ENCODE data around the gene KDM2A.
A peak's percentile ranks its signal among the peaks of the same experiment; 100 is the strongest.

The KDM2A gene

GRCh38 chr11:67288198-67288451 lies 169.1 kb downstream of the KDM2A start:
- no peak for DNase-seq

DNA sequence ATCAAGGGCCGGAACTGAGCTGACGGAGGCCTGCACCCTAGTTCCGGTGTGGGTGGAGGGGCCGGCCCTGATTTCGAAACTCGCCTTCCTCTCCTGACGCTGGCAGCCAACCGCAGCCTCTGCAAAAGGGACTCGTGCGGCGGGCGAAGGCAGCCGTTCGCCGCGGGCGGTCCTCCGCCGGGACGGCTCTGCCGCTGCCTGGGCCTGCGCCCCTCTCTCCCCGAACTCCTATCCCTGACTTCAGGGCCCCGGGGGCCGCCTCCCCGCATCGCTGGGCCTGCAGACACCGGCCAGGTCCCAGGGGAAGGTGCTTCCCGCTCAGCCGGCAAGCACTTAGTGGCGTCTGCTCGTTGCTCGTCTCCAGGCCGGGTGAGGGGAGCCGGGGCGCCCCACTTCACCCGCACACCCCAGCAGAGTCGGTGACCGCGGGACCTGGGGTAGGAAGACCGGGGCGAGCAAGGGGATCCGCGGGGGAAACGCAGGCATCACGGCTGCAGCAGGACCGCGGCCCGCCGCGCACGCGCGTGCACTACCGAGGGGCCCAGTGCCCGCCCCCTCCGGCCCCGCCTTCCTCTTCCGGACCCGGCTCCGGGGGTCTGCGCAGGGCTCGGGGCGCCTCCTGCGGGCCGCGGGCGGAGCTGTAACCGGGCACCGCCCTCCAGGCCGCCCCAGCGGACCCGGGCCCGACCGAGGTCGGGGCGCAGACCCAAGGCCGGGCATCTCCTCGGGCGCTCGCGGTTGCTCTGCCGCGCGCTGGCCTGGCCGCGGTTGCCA lies 169.6 kb downstream of the KDM2A start:
- peak; percentile 87 to 91 for DNase-seq

DNA sequence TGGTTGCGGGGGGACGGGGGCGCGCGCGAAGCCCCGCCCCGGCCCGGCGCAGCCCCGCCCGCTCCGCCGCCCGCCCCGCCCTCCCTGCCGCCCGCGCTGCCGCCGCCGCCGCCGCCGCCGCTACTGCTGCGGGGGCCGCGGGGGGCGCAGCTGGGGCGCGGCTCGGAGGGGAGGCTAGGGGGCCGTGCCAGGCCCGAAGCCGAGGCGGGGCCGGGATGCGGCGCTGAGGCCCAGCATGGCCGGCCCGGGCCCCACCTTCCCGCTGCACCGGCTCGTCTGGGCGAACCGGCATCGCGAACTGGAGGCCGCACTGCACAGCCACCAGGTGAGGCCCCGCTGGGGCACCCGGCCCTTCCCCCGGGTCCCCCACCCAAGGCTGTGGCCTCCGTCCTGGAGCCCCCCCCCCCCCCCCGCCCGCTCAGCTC lies 170.2 kb downstream of the KDM2A start, which contains the start of gene ANKRD13D:
Gene ANKRD13D, plus strand, starts transcription at position 78 of the 425 bp plus-strand sequence. Its CDS starts 158 bp downstream, at position 236.
- no peak for DNase-seq

GRCh38 chr11:67289651-67290479 lies 170.8 kb downstream of the KDM2A start:
- no peak for DNase-seq

DNA sequence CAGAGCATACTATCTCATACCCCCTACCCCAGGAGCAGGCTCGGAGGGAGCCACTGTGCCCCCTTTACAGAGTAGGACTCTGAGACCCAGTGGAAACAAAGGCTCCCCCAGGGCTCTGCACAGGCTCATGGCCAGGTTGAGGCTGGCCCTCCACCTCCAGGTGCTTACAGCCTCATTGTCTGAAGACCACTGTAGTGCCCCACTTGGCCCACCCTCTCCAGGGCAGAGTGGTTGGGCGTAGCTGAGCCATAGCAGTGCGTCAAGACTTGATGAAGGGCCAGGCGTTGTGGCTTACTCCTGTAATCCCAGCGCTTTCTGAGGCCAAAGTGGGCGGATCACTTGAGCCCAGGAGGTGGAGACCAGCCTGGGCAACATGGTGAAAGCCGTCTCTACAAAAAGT lies 171.7 kb downstream of the KDM2A start:
- DNase-seq = no peak

GRCh38 chr11:67291481-67292381 lies 172.7 kb downstream of the KDM2A start:
- DNase-seq = no peak

GRCh38 chr11:67292671-67293070 lies 173.6 kb downstream of the KDM2A start:
- no peak for DNase-seq

GRCh38 chr11:67293090-67293489 lies 174.0 kb downstream of the KDM2A start:
- DNase-seq = peak in 1 of 2 donors; percentile 55

DNA sequence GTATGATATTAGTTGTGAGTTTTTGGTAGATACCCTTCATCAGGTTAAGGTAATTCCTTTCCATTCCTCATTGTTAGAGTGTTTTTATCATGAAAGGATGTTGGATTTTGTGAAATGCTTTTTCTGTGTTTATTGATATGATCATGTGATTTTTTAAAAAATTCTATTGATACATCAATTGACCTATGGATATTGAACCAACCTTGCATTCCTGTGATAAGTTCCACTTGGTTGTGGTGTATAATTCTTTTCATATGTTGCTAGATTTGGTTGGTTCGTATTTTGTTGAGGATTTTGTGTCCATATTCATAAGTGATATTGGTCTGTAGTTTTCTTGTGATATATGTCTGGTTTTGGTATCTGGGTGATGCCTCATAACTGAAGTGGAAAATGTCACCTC lies 176.8 kb downstream of the KDM2A start:
- DNase-seq = no peak

GRCh38 chr11:67298786-67299185 lies 179.7 kb downstream of the KDM2A start:
- DNase-seq = no peak

DNA sequence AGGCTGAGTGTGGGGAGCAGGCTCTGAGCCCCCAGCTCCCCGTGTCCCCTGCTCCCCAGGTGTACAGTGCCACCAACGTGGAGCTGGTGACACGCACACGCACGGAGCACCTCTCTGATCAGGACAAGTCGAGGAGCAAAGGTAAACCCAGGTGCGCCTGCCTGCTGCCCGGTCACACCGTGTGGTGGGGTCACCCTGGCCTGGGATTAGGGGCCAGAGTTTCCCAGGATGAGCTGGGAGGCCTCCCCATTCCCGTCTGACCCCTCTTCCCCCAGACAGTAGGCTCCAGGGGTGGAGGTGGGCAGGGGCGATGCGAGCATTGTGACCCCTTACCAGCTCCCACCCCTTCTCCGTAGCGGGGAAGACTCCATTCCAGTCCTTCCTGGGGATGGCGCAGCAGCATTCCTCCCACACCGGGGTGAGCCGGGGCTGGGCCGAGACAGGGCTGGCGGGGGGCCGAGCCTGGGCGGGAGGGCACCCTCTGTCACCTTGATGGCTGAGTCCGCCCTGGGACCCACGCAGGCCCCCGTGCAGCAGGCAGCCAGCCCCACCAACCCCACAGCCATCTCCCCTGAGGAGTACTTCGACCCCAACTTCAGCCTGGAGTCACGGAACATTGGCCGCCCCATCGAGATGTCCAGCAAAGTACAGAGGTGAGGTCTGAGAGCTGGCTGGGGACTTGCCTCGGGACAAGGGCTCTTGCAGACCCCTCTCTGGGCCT lies 180.6 kb downstream of the KDM2A start:
- no peak for DNase-seq

GRCh38 chr11:67300256-67300755 lies 181.2 kb downstream of the KDM2A start:
- no peak for DNase-seq

- DNase-seq = no peak
Measured at GRCh38 chr11:67300756-67301312, 181.8 kb downstream of the KDM2A start.

DNA sequence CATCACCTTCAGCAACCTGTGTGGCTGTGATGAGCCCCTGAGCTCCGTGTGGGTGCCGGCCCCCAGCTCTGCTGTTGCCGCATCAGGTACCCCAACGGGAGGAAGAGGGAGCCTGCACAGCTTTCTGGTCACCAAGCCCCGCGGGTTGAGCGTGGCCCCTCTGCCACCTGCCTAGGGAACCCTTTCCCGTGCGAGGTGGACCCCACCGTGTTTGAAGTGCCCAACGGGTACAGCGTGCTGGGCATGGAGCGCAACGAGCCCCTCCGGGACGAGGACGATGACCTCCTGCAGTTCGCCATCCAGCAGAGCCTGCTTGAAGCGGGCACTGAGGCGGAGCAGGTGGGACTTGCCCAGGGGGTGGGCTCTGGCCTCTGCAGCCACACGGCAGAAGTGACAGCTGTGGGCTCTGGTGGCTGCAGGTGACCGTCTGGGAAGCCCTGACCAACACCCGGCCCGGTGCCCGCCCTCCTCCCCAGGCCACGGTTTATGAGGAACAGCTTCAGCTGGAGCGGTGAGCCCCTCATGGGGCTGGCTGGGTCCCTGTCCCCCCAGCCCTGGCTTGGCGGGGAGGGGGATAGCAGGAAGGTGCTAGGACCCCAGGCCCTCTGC lies 182.4 kb downstream of the KDM2A start:
- no peak for DNase-seq

DNA sequence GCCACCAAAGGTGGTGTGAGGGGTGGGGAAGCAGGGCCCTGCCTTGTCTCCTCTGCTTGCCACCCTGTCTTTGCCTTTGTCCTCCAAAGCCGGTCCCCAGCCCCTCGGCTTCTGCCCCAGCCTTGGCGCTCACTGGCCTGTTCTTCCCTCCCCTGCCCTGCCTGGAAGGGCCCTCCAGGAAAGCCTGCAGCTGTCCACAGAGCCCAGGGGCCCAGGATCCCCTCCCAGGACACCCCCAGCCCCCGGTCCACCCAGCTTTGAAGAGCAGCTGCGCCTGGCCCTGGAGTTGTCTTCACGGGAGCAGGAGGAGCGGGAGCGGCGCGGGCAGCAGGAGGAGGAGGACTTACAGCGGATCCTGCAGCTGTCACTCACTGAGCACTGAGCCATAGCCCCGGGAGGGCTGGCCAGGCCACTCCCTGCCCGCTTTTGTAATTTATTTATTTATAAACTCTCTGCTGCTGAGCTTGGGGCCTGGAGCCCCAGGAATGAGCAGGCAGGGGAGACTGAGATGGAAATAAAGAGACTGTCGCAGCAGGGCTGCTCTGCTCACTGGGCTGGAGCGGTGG lies 183.0 kb downstream of the KDM2A start:
- no peak for DNase-seq

DNA sequence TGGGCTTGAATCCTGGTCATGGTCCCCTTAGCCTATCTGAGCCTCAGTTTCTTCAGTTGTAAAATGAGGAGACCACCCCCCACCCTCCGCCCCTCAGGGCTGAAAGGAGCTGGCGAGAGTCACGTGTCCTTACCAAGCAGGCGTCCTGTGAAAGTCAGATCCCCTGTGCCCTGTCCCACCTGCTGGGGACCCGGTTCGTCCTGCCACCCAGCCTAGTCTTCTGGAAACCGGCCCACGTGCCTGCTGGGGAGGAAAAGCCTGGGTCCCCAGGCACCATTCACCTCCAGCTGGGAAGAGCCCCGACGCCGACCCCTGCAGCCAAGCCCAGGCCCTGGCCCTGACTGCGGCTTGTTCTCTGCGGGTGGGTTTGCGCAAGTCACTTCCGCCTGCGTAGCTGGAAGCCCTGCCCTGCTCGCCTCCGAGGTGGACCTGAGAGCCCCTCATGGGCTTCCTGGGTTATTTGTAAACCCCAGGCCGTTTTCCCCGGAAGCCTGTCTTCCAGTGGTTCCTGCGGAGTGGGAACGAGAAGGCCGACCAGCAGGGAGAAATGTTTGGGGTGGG lies 183.6 kb downstream of the KDM2A start:
- no peak for DNase-seq

- DNase-seq = peak; percentile 43 to 47
Measured at GRCh38 chr11:67303132-67303834, 184.2 kb downstream of the KDM2A start, which contains the start of gene SSH3. Gene SSH3, plus strand, starts transcription at chr11:67303530. Its CDS starts 96 bp downstream, at chr11:67303626.

GRCh38 chr11:67303835-67304411 lies 184.9 kb downstream of the KDM2A start:
- no peak for DNase-seq

- DNase-seq = no peak
Measured at GRCh38 chr11:67304511-67305113, 185.5 kb downstream of the KDM2A start.

Data from CD4-positive, alpha-beta T cell treated with Interleukin-1 beta for 1 hour (primary cell).